H9 (cell line): ENCODE measurements around the gene NPLOC4. TPM values are rescaled to one million over a fixed set of nuclear protein-coding genes. Genes with fewer than 3 reads are reported as not detected.

ENCODE experiments used
- DNase-seq: peaks from one replicate; pipeline ENCODE4 v3.0.0-alpha.2; 2017
- H2AFZ ChIP-seq: one replicate; pipeline ENCODE4 v1.6.1; 2013; ENCODE audit warnings: mild to moderate bottlenecking, low read length, control low read depth, moderate library complexity
- H2AK5ac ChIP-seq: 2 replicates; pipeline ENCODE4 v1.6.1; 2013; ENCODE audit warnings: low read length, control low read depth, mixed read lengths; ENCODE audit not compliant: insufficient read length
- H2BK120ac ChIP-seq: one replicate; pipeline ENCODE4 v1.6.1; 2013; ENCODE audit warnings: low read depth, mild to moderate bottlenecking, low read length, control low read depth, inconsistent platforms; ENCODE audit not compliant: poor library complexity, severe bottlenecking
- H2BK12ac ChIP-seq: 2 replicates; pipeline ENCODE4 v1.6.1; 2013; ENCODE audit warnings: low read length, control low read depth, mixed read lengths, low read depth; ENCODE audit not compliant: insufficient read length
- H2BK15ac ChIP-seq: 2 replicates; pipeline ENCODE4 v1.6.1; 2013; ENCODE audit warnings: low read depth, low read length, control low read depth
- H2BK20ac ChIP-seq: one replicate; pipeline ENCODE4 v1.6.1; 2013; ENCODE audit warnings: low read depth, mild to moderate bottlenecking, low read length, control low read depth, inconsistent platforms; ENCODE audit not compliant: poor library complexity, severe bottlenecking
- H2BK5ac ChIP-seq: 2 replicates; pipeline ENCODE4 v1.6.1; 2013; ENCODE audit warnings: low read length, control low read depth, mixed read lengths; ENCODE audit not compliant: insufficient read length
- H3K14ac ChIP-seq: 2 replicates; pipeline ENCODE4 v1.6.1; 2013; ENCODE audit warnings: low read length, control low read depth; ENCODE audit not compliant: insufficient read depth
- H3K18ac ChIP-seq: 2 replicates; pipeline ENCODE4 v1.6.1; 2013; ENCODE audit warnings: low read depth, mild to moderate bottlenecking, mixed read lengths, low read length, control low read depth; ENCODE audit not compliant: insufficient read length
- H3K23ac ChIP-seq: 2 replicates; pipeline ENCODE4 v1.6.1; 2013; ENCODE audit warnings: low read length, control low read depth, mixed read lengths, low read depth; ENCODE audit not compliant: insufficient read length
- H3K23me2 ChIP-seq: 2 replicates; pipeline ENCODE4 v1.6.1; 2013; ENCODE audit warnings: low read depth, mild to moderate bottlenecking, mixed read lengths, low read length, control low read depth; ENCODE audit not compliant: insufficient read length, poor library complexity, severe bottlenecking
- H3K27ac ChIP-seq: 2 replicates; pipeline ENCODE4 v1.5.1; 2013; ENCODE audit warnings: low read length, control low read depth, mixed read lengths, low read depth; ENCODE audit not compliant: insufficient read length
- H3K27me3 ChIP-seq: 2 replicates; pipeline ENCODE4 v1.6.1; 2013; ENCODE audit warnings: low read length, control low read depth, inconsistent platforms; ENCODE audit not compliant: insufficient read depth
- H3K4ac ChIP-seq: 2 replicates; pipeline ENCODE4 v1.6.1; 2013; ENCODE audit warnings: low read depth, mild to moderate bottlenecking, control low read depth, inconsistent platforms, low read length, moderate library complexity
- H3K4me1 ChIP-seq: 2 replicates; pipeline ENCODE4 v1.6.1; 2013; ENCODE audit warnings: low read length, control low read depth, inconsistent platforms; ENCODE audit not compliant: insufficient read depth
- H3K4me2 ChIP-seq: 2 replicates; pipeline ENCODE4 v1.6.1; 2013; ENCODE audit warnings: low read length, control low read depth, mixed read lengths; ENCODE audit not compliant: insufficient read length, insufficient read depth
- H3K56ac ChIP-seq: 2 replicates; pipeline ENCODE4 v1.6.1; 2013; ENCODE audit warnings: low read depth, mild to moderate bottlenecking, mixed read lengths, low read length, control low read depth; ENCODE audit not compliant: insufficient read length
- H3K79me1 ChIP-seq: 2 replicates; pipeline ENCODE4 v1.6.1; 2013; ENCODE audit warnings: low read depth, mild to moderate bottlenecking, moderate library complexity, low read length, control low read depth, inconsistent platforms; ENCODE audit not compliant: insufficient read depth, poor library complexity, severe bottlenecking
- H3K79me2 ChIP-seq: 2 replicates; pipeline ENCODE4 v1.6.1; 2013; ENCODE audit warnings: low read length, control low read depth, inconsistent platforms; ENCODE audit not compliant: insufficient read depth
- H3K9ac ChIP-seq: 2 replicates; pipeline ENCODE4 v1.6.1; 2013; ENCODE audit warnings: low read length, control low read depth, mixed read lengths; ENCODE audit not compliant: insufficient read length; ENCODE audit errors: extremely low read depth
- H3K9me3 ChIP-seq: one replicate; pipeline ENCODE4 v1.6.1; 2013; ENCODE audit warnings: low read depth, low read length, inconsistent platforms; ENCODE audit not compliant: control insufficient read depth
- H3T11ph ChIP-seq: one replicate; pipeline ENCODE4 v1.6.1; 2013; ENCODE audit warnings: mild to moderate bottlenecking, low read length, control low read depth, inconsistent platforms
- H4K20me1 ChIP-seq: one replicate; pipeline ENCODE4 v1.6.1; 2013; ENCODE audit not compliant: control insufficient read depth, insufficient read length, insufficient read depth
- H4K5ac ChIP-seq: 2 replicates; pipeline ENCODE4 v1.6.1; 2013; ENCODE audit warnings: low read depth, mild to moderate bottlenecking, mixed read lengths, low read length, control low read depth; ENCODE audit not compliant: insufficient read length
- H4K8ac ChIP-seq: replicated peaks from 2 replicates; pipeline ENCODE4 v1.6.1; 2013; ENCODE audit warnings: low read length, control low read depth, mixed read lengths, low read depth; ENCODE audit not compliant: insufficient read length
- H4K91ac ChIP-seq: 2 replicates; pipeline ENCODE4 v1.6.1; 2013; ENCODE audit warnings: low read depth, mild to moderate bottlenecking, moderate library complexity, mixed read lengths, low read length, control low read depth; ENCODE audit not compliant: insufficient read length
- H3K27ac Mint-ChIP-seq, 3 experiments: 2 replicates in 2 of 3; 3 replicates in 1 of 3; pipeline ENCODE4 v1.8.0; 2020 to 2021; ENCODE audit warnings: mixed read lengths in 3 of 3, mild to moderate bottlenecking in 1 of 3, moderate library complexity in 1 of 3
- H3K27me3 Mint-ChIP-seq: 2 replicates; pipeline ENCODE4 v1.8.0; 2021; ENCODE audit warnings: low read depth, mild to moderate bottlenecking, moderate library complexity, mixed read lengths
- H3K36me3 Mint-ChIP-seq, 3 experiments: 2 replicates in 2 of 3; 3 replicates in 1 of 3; pipeline ENCODE4 v1.8.0; 2020 to 2021; ENCODE audit warnings: low read depth in 3 of 3, mixed read lengths in 3 of 3; ENCODE audit not compliant: insufficient read depth in 1 of 3
- H3K4me1 Mint-ChIP-seq, 2 experiments: 2 replicates each; pipeline ENCODE4 v1.8.0; 2020; ENCODE audit warnings: mixed read lengths in 2 of 2
- H3K4me3 Mint-ChIP-seq, 2 experiments: 2 replicates in 1 of 2; 3 replicates in 1 of 2; pipeline ENCODE4 v1.8.0; 2020 to 2021; ENCODE audit warnings: mild to moderate bottlenecking in 2 of 2, mixed read lengths in 2 of 2, moderate library complexity in 1 of 2
- H3K9me3 Mint-ChIP-seq, 2 experiments: 2 replicates in 1 of 2; 3 replicates in 1 of 2; pipeline ENCODE4 v1.8.0; 2020; ENCODE audit warnings: mild to moderate bottlenecking in 2 of 2, mixed read lengths in 2 of 2, moderate library complexity in 1 of 2
- WGBS: extraction: QIAGEN DNeasy Blood & Tissue Kit; methylation state at CpG from one replicate; pipeline ENCODE4 v1.1.7; 2013; ENCODE audit warnings: missing lambda C conversion rate, low lambda C conversion rate, mixed read lengths; ENCODE audit not compliant: insufficient read length; ENCODE audit errors: extremely low coverage; 5-methylcytosine and 5-hydroxymethylcytosine counted together
- total RNA-seq: library from RNA; stranded (reverse); gene quantifications from 2 replicates; pipeline ENCODE4 v1.2.1, GENCODE V29; 2021
- TF ChIP-seq, protein P1 (sequence below): fragments of 200-600 bp; sonication (generic); conservative IDR thresholded peaks from 3 replicates; pipeline ENCODE4 v1.8.0; 2021; ENCODE audit warnings: antibody characterized with exemption, mild to moderate bottlenecking

NPLOC4 gene
- total RNA-seq, 1 experiment from 2014 or later = 103 TPM

DNA sequence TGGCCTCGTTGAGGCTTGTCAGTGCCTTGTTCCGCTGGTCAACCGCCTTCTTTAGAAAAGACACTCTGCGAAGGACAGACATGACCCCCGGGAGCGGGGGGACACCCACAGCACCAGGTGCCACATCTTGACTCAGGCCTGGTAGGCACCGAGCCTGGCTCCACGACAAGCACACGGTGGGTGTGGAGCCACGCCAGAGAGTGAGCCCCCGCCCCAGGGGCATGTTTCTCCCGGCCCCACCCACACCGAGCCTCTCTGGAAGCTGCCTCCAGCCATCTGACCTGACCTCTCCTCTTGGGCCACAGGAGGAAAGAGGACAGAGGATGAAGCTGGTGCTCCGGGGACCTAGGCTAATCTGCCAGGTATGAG is 89.3 kb downstream of the NPLOC4 start:
- no peak overlapping the region for H2BK15ac ChIP-seq
- H2BK12ac ChIP-seq = no peak overlapping the region
- no peaks in the 10 kb centered on the region; a peak in 1 of 5 replicates for H3K9me3 Mint-ChIP-seq
- no peaks in the 10 kb centered on the region for H4K20me1 ChIP-seq
- DNase-seq = no peak
- no peak overlapping the region for H2BK20ac ChIP-seq
- H3K4me1 ChIP-seq = peaks cover 3% of the 10 kb centered on the region; the same call in 1 of the 2 replicates
- TF ChIP-seq, protein P1, sequence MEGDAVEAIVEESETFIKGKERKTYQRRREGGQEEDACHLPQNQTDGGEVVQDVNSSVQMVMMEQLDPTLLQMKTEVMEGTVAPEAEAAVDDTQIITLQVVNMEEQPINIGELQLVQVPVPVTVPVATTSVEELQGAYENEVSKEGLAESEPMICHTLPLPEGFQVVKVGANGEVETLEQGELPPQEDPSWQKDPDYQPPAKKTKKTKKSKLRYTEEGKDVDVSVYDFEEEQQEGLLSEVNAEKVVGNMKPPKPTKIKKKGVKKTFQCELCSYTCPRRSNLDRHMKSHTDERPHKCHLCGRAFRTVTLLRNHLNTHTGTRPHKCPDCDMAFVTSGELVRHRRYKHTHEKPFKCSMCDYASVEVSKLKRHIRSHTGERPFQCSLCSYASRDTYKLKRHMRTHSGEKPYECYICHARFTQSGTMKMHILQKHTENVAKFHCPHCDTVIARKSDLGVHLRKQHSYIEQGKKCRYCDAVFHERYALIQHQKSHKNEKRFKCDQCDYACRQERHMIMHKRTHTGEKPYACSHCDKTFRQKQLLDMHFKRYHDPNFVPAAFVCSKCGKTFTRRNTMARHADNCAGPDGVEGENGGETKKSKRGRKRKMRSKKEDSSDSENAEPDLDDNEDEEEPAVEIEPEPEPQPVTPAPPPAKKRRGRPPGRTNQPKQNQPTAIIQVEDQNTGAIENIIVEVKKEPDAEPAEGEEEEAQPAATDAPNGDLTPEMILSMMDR = no peak
- H3K79me2 ChIP-seq = peaks cover 2% of the 10 kb centered on the region; the same call in 1 of the 2 replicates
- H3K36me3 Mint-ChIP-seq = peaks cover 18 to 59% (median 43%) of the 10 kb centered on the region in 3 experiments; a peak in 6 of 7 replicates
- H3K23me2 ChIP-seq = peaks cover 4% of the 10 kb centered on the region
- peaks cover 5 to 6% of the 10 kb centered on the region in 2 experiments; a peak in 3 of 4 replicates for H3K4me1 Mint-ChIP-seq
- H3K4me3 Mint-ChIP-seq = no peak overlapping the region
- no peaks in the 10 kb centered on the region for H3K27me3 Mint-ChIP-seq
- H3K79me1 ChIP-seq = peaks cover 5% of the 10 kb centered on the region
- WGBS = no CpG with 5 or more reads among the region's 14 CpGs
- no peak overlapping the region for H3K56ac ChIP-seq
- H2BK5ac ChIP-seq = no peak overlapping the region
- H3K14ac ChIP-seq = no peak overlapping the region
- no peak overlapping the region for H3K4ac ChIP-seq
- no peak overlapping the region for H3K4me2 ChIP-seq
- no peak overlapping the region for H2AFZ ChIP-seq
- H3K27ac ChIP-seq = no peak overlapping the region
- H3K27ac Mint-ChIP-seq = no peak overlapping the region
- no peak overlapping the region for H4K91ac ChIP-seq
- no peak overlapping the region for H2AK5ac ChIP-seq
- no peak overlapping the region for H3K9ac ChIP-seq
- H2BK120ac ChIP-seq = no peak overlapping the region
- H4K8ac ChIP-seq = no peak overlapping the region
- no peak overlapping the region for H4K5ac ChIP-seq
- H3T11ph ChIP-seq = no peak overlapping the region
- no peak overlapping the region for H3K23ac ChIP-seq
- H3K9me3 ChIP-seq = no peaks in the 10 kb centered on the region
- H3K18ac ChIP-seq = no peak overlapping the region
- H3K27me3 ChIP-seq = no peaks in the 10 kb centered on the region
